Activated CD4-positive, alpha-beta T cell treated with anti-CD3 and anti-CD28 coated beads, Interleukin-2, amount 10 ng/mL, durations not matched to agents 24 days and 14 days (primary cell): ENCODE measurements around the gene ZBTB25. TPM values are rescaled to one million over a fixed set of nuclear protein-coding genes. Genes with fewer than 3 reads are reported as not detected.

Experiments used
- DNase-seq: peaks from one replicate; pipeline ENCODE4 v3.0.0; 2022
- H3K27ac Mint-ChIP-seq: one replicate; pipeline ENCODE4 v1.8.0; 2022; ENCODE audit warnings: mild to moderate bottlenecking, mixed read lengths
- H3K27me3 Mint-ChIP-seq: one replicate; pipeline ENCODE4 v1.8.0; 2022; ENCODE audit warnings: mixed read lengths
- H3K36me3 Mint-ChIP-seq: one replicate; pipeline ENCODE4 v1.8.0; 2022; ENCODE audit warnings: low read depth, mild to moderate bottlenecking, mixed read lengths
- H3K4me1 Mint-ChIP-seq: one replicate; pipeline ENCODE4 v1.8.0; 2021; ENCODE audit warnings: mixed read lengths
- H3K4me3 Mint-ChIP-seq: one replicate; pipeline ENCODE4 v1.8.0; 2022; ENCODE audit warnings: mild to moderate bottlenecking, moderate library complexity, mixed read lengths
- H3K9me3 Mint-ChIP-seq: one replicate; pipeline ENCODE4 v1.8.0; 2021; ENCODE audit warnings: mixed read lengths
- intact Hi-C: fragments of 100-400 bp; cut with micrococcal nuclease; formaldehyde crosslinking; loops from one replicate; pipeline ENCODE4 v1.15.1; 2023
- total RNA-seq: library from RNA; stranded (reverse); gene quantifications from 2 replicates; pipeline ENCODE4 v1.2.3, GENCODE V29; 2022

ZBTB25 gene
- total RNA-seq, 1 donor from 2014 or later = 22.2 TPM

DNA sequence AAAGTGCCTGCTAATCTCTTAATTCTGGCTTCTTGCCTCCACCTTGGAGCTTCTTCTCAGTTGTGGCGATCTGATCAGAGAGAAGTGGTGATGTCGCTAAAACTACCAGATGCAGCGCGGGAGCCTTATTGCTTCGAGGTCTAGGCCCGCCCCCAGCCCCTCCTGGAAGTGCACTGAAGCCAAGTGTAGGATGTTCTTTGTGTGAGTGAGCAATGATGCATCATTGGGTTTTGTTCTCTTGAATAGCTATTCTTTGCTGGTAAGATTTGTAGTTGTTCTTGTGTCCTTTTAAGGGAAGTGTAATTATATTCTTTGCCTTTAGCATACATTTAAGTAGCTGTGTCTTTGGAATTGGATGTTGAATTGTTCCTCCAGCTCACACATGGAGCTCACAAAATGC is 79.7 kb downstream of the ZBTB25 start:
- H3K4me1 Mint-ChIP-seq = peaks cover 20% of the 10 kb centered on the region
- H3K27me3 Mint-ChIP-seq = no peaks in the 10 kb centered on the region
- intact Hi-C loops = no loop called here
- DNase-seq = no peak
- H3K4me3 Mint-ChIP-seq = no peak overlapping the region
- H3K9me3 Mint-ChIP-seq = no peaks in the 10 kb centered on the region
- peaks cover 78% of the 10 kb centered on the region for H3K36me3 Mint-ChIP-seq
- peak overlapping the region; percentile 15 for H3K27ac Mint-ChIP-seq

- Mint-ChIP-seq H3K36me3 (peaks cover 80% of the 10 kb centered on the region), H3K27me3 (no peaks in the 10 kb centered on the region), H3K4me1 (peaks cover 20% of the 10 kb centered on the region), H3K4me3 (no peak overlapping the region), H3K9me3 (no peaks in the 10 kb centered on the region), H3K27ac (peak overlapping the region; percentile 71)
- intact Hi-C loops = no loop called here
- no peak for DNase-seq
Observed at GRCh38 chr14:64422756-64423155, 80.9 kb downstream of the ZBTB25 start.

DNA sequence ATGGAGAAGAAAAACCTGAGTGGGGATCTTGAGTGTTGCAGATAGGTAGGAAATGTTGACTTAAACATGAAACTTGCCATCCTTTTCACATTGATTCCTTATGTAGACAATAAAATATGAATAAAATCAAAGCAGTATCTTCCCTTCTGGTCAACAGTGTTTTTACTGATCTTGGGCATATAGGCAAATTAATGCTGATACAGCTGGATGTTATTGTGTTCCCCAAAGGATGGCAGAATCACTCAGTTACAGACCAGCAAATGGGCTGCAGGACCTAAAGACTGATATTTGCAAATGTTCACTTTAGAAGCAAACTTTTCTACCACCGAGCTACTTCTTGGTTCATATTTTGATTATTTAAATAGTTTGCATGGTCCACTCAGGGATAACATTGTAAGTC is 81.6 kb downstream of the ZBTB25 start:
- Mint-ChIP-seq H3K4me1 (peaks cover 20% of the 10 kb centered on the region), H3K9me3 (no peaks in the 10 kb centered on the region), H3K27me3 (no peaks in the 10 kb centered on the region), H3K27ac (no peak overlapping the region), H3K36me3 (peaks cover 78% of the 10 kb centered on the region), H3K4me3 (no peak overlapping the region)
- intact Hi-C loops = no loop called here
- no peak for DNase-seq

DNA sequence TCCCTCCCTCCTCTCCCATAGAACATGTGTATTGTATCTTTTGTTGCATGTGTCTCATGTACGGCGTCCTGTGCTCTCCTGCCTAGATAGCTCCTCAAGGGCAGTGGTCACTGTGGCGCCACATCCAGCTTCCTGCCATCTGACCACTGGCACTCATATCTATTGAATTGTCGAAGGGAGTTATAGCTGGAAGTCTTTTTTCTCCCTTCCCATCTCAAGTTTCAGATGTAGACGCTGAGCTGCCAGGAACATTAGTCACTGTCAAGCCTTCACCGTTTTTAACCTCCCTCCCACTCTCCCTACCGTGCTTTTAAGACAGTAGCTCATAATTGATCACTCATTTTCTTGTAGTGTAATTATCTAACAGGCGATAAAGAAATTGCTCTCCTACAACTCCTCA is 82.5 kb downstream of the ZBTB25 start:
- Mint-ChIP-seq H3K4me1 (peaks cover 21% of the 10 kb centered on the region), H3K9me3 (no peaks in the 10 kb centered on the region), H3K36me3 (peaks cover 77% of the 10 kb centered on the region), H3K27ac (no peak overlapping the region), H3K4me3 (no peak overlapping the region), H3K27me3 (no peaks in the 10 kb centered on the region)
- no peak for DNase-seq
- intact Hi-C loops = no loop called here

- H3K36me3 Mint-ChIP-seq = peaks cover 78% of the 10 kb centered on the region
- intact Hi-C loops = no loop called here
- H3K4me1 Mint-ChIP-seq = peaks cover 24% of the 10 kb centered on the region
- no peaks in the 10 kb centered on the region for H3K27me3 Mint-ChIP-seq
- H3K4me3 Mint-ChIP-seq = no peak overlapping the region
- no peak for DNase-seq
- no peaks in the 10 kb centered on the region for H3K9me3 Mint-ChIP-seq
- H3K27ac Mint-ChIP-seq = no peak overlapping the region
Observed at GRCh38 chr14:64419003-64419402, 84.6 kb downstream of the ZBTB25 start.

DNA sequence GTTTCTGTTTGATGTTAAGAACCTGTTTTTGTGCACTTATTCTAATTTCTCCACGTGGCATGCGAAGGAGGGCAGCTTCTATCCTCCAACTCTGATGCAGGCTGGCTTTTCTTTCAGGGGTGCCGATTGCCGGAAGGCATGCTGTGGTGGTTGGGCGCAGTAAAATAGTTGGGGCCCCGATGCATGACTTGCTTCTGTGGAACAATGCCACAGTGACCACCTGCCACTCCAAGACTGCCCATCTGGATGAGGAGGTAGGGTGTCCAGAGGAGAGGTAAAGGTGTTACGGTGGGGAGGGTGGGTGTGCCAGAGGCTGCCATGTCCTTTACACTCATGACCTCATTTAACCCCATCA is 85.9 kb downstream of the ZBTB25 start:
- H3K36me3 Mint-ChIP-seq = peaks cover 73% of the 10 kb centered on the region
- H3K27ac Mint-ChIP-seq = no peak overlapping the region
- DNase-seq = no peak
- H3K27me3 Mint-ChIP-seq = no peaks in the 10 kb centered on the region
- H3K9me3 Mint-ChIP-seq = no peaks in the 10 kb centered on the region
- H3K4me3 Mint-ChIP-seq = no peak overlapping the region
- intact Hi-C loops = no loop called here
- H3K4me1 Mint-ChIP-seq = peaks cover 22% of the 10 kb centered on the region

DNA sequence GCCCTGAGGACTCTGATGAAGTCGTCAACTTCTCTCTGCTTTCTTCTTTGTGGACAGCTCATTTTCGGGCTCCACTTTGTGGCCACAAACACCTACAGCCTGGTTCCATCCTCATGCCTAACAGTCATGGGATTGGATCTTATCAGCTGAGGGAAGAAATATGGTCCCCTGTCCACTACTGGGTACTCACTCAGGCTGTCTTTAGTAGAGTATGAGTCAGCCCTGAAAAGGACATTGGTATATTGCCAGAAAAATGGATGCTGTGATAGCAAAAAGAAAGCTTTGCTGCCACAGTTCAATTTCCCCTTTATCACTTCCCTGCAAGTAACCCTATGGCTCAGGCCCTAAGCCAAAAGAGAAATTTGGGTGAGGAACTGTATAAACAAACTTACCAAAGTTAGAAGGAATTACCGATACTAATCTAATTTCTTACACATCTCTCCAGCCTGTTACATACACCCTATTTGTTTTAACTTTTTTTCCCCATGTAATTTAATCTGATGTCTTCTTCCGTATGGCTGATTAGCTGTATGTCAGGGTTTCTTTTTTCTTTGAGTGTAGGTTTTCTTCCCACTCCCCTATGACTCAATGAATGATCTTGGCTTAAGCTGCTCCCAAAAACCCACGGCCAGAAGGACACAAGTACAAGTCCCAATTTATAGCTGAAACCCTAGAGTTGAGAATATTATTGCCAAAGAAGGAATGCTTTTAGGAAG is 86.4 kb downstream of the ZBTB25 start:
- H3K36me3 Mint-ChIP-seq = peaks cover 72% of the 10 kb centered on the region
- H3K4me1 Mint-ChIP-seq = peaks cover 21% of the 10 kb centered on the region
- no peak for DNase-seq
- intact Hi-C loops = no loop called here
- H3K27me3 Mint-ChIP-seq = no peaks in the 10 kb centered on the region
- H3K9me3 Mint-ChIP-seq = no peaks in the 10 kb centered on the region
- H3K4me3 Mint-ChIP-seq = no peak overlapping the region
- H3K27ac Mint-ChIP-seq = peak overlapping the region; percentile 48

- intact Hi-C loops = no loop called here
- H3K27me3 Mint-ChIP-seq = no peaks in the 10 kb centered on the region
- no peak overlapping the region for H3K4me3 Mint-ChIP-seq
- DNase-seq = no peak
- no peak overlapping the region for H3K27ac Mint-ChIP-seq
- H3K36me3 Mint-ChIP-seq = peaks cover 74% of the 10 kb centered on the region
- no peaks in the 10 kb centered on the region for H3K9me3 Mint-ChIP-seq
- peaks cover 25% of the 10 kb centered on the region for H3K4me1 Mint-ChIP-seq
Observed at GRCh38 chr14:64416348-64416932, 87.2 kb downstream of the ZBTB25 start.

- Mint-ChIP-seq H3K4me1 (peaks cover 35% of the 10 kb centered on the region), H3K27ac (no peak overlapping the region), H3K4me3 (no peak overlapping the region), H3K27me3 (no peaks in the 10 kb centered on the region), H3K9me3 (no peaks in the 10 kb centered on the region), H3K36me3 (peaks cover 55% of the 10 kb centered on the region)
- intact Hi-C loops = loop anchor here (5.0 kb wide), 1 partner anchor 35 kb away; no protein-coding TSS in a partner anchor
- no peak for DNase-seq
Observed at GRCh38 chr14:64412237-64412636, 91.4 kb downstream of the ZBTB25 start.

DNA sequence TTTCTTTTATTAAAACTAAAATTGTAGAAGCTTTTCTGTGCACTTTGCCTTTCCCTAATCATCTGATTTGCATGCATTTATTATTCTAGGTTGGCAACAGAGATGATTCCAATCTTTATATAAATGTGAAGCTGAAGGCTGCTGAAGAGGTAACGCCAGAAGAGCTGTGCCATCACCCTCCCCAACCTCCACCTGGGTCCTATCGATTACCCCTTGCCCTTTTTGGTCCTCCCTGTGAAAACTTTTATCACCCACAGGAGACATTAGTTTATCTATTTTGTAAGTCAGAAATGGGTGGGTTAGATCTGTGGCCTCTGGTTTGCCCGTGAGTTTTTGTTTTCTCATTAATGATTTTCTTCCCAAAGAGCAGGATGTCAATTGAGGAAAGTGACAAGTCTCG is 92.6 kb downstream of the ZBTB25 start:
- Mint-ChIP-seq H3K27ac (no peak overlapping the region), H3K36me3 (peaks cover 53% of the 10 kb centered on the region), H3K27me3 (no peaks in the 10 kb centered on the region), H3K4me1 (peaks cover 36% of the 10 kb centered on the region), H3K9me3 (no peaks in the 10 kb centered on the region), H3K4me3 (no peak overlapping the region)
- intact Hi-C loops = loop anchor here (5.0 kb wide), 1 partner anchor 36 kb away; no protein-coding TSS in a partner anchor
- no peak for DNase-seq

DNA sequence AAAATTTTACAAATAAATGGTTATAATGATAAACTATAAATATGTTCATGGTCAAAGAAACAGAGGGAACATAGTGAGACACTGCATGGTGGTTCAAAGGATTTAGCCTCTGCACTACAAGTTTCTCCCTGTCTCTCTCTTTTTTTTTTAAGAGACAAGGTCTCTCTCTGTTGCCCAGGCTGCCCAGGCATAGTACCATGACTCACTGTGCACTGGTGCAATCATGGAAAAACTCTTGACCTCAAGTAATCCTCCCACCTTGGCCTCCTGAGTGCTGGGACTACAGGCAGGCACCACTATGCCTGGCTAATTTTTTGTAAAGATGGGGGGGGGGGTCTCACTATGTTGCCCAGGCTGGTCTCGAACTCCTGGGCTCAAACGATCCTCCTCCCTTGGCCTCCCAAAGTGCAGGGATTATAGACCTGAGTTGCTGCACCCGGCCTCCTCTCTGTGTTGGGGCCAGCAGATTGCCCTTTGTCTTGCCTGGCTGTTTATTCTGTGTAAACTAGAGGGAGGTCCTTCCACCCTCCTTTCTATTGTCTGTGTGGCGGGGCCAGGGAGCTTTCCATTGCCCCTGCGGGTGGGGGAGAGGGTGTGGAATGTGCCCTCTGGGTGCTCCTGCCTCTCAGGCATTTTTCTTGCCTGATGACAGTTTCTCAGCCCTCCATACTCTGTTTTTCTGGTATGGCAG is 93.4 kb downstream of the ZBTB25 start:
- no peak overlapping the region for H3K4me3 Mint-ChIP-seq
- H3K4me1 Mint-ChIP-seq = peaks cover 35% of the 10 kb centered on the region
- peak overlapping the region; percentile 72 for H3K27ac Mint-ChIP-seq
- H3K36me3 Mint-ChIP-seq = peaks cover 49% of the 10 kb centered on the region
- no peaks in the 10 kb centered on the region for H3K27me3 Mint-ChIP-seq
- H3K9me3 Mint-ChIP-seq = no peaks in the 10 kb centered on the region
- intact Hi-C loops = loop anchor here (5.0 kb wide), 1 partner anchor 37 kb away; no protein-coding TSS in a partner anchor
- no peak for DNase-seq

- no peak for DNase-seq
- Mint-ChIP-seq H3K9me3 (no peaks in the 10 kb centered on the region), H3K4me3 (no peak overlapping the region), H3K27ac (peak overlapping the region; percentile 62), H3K4me1 (peaks cover 40% of the 10 kb centered on the region), H3K36me3 (peaks cover 50% of the 10 kb centered on the region), H3K27me3 (no peaks in the 10 kb centered on the region)
- intact Hi-C loops = no loop called here
Observed at GRCh38 chr14:64409126-64409920, 94.3 kb downstream of the ZBTB25 start.

DNA sequence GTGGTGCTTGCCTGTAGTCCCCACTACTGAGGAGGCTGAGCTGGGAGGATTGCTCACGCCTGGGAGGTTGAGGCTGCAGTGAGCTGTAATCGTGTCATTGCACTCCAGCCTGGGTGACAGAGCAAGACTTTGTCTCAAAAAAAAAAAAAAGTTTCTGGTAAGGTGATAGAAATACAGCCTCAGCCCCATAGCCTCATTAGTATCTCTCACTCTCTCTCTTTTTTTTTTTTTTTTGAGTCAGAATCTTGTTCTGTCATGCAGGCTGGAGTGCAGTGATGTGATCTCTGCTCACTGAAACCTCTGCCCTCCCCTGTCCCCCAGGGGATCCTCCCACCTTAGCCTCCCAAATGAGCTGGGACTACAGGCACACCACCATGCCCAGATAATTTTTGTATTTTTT is 96.3 kb downstream of the ZBTB25 start:
- H3K27ac Mint-ChIP-seq = no peak overlapping the region
- DNase-seq = no peak
- no peaks in the 10 kb centered on the region for H3K9me3 Mint-ChIP-seq
- H3K36me3 Mint-ChIP-seq = peaks cover 58% of the 10 kb centered on the region
- H3K4me1 Mint-ChIP-seq = peaks cover 40% of the 10 kb centered on the region
- intact Hi-C loops = no loop called here
- no peak overlapping the region for H3K4me3 Mint-ChIP-seq
- no peaks in the 10 kb centered on the region for H3K27me3 Mint-ChIP-seq

- H3K27me3 Mint-ChIP-seq = no peaks in the 10 kb centered on the region
- peak overlapping the region; percentile 9 for H3K27ac Mint-ChIP-seq
- peaks cover 28% of the 10 kb centered on the region for H3K4me1 Mint-ChIP-seq
- intact Hi-C loops = no loop called here
- DNase-seq = no peak
- H3K4me3 Mint-ChIP-seq = no peak overlapping the region
- peaks cover 47% of the 10 kb centered on the region for H3K36me3 Mint-ChIP-seq
- no peaks in the 10 kb centered on the region for H3K9me3 Mint-ChIP-seq
Observed at GRCh38 chr14:64405295-64405694, 98.3 kb downstream of the ZBTB25 start.
